ENCODE data around the gene TIFAB.

DNA sequence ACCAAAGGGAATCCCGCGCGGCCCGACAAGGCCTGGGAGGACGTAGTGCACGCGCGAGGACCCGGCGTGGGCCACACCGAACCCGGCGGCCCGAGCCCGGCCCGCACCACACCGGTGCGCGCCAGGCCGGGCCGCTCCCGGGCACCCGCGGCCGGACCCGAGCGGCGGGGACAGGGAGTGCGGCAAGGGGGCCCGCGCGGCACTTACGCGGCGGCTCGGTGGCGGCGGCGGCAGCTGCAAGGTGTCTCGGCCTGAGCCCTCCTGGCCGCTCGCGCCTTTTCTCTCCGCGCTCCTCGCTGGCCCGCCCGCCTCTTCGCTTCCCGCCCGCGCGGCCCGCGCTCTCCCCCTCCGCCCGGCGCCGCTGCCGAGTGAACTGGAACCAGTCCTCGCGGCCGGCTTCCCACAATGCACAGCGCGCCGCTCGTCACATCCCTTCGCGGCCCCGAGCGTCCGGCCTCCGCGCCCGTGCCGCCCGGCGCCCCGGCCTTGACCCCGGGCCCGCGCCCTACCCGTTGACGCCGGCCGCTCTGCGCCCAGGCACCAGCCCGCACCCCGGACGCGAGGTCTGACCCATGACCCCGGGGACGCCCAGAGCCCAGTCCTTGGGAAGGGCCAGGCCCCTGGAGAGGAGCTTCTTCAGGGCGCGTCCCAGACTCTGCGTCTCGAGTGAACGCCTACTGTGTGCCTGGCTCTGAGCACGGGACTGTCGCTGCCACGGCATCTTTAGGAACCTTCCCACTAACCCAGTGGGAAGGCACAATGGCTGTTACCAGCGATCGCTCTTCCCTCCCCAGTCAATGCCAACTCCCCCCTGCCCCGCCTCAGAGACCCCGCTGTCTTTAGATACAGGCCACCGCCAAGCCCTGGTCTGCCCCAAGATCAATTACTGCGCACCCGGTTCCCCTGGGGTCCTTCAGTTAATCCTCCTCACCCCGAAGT, 53.0 kb downstream of the TIFAB start, which contains the start of gene MACROH2A1:
- TF ChIP-seq, protein P1, sequence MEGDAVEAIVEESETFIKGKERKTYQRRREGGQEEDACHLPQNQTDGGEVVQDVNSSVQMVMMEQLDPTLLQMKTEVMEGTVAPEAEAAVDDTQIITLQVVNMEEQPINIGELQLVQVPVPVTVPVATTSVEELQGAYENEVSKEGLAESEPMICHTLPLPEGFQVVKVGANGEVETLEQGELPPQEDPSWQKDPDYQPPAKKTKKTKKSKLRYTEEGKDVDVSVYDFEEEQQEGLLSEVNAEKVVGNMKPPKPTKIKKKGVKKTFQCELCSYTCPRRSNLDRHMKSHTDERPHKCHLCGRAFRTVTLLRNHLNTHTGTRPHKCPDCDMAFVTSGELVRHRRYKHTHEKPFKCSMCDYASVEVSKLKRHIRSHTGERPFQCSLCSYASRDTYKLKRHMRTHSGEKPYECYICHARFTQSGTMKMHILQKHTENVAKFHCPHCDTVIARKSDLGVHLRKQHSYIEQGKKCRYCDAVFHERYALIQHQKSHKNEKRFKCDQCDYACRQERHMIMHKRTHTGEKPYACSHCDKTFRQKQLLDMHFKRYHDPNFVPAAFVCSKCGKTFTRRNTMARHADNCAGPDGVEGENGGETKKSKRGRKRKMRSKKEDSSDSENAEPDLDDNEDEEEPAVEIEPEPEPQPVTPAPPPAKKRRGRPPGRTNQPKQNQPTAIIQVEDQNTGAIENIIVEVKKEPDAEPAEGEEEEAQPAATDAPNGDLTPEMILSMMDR (IDR thresholded peaks at IDR 0.05), result no peak
- TF ChIP-seq ZFX (IDR thresholded peaks at IDR 0.05; ENCODE audit: borderline replicate concordance), result no peak

Measured in 22Rv1 (cell line).